ENCODE data around the gene SBNO2.
"Not testable (repeated sequence)": the region's sequence is repeated elsewhere in the genome, so short reads cannot be mapped to it uniquely, and the experiment has no call there.

Gene SBNO2

GRCh38 chr19:1214862-1215731 is 41.0 kb upstream of the SBNO2 start:
- Histone ChIP-seq H3K4me2 (ENCODE audit: low read length) (peak overlapping the region; percentile 71), H3K27me3 (ENCODE audit: control insufficient read depth, insufficient read depth, low read length) (no peaks in the 10 kb centered on the region), H3K4me1 (ENCODE audit: control insufficient read depth, insufficient read depth, low read length) (peaks cover 53% of the 10 kb centered on the region), H3K4me3 (ENCODE audit: low read length) (peak overlapping the region; percentile 34), H3K36me3 (ENCODE audit: insufficient read depth, low read length) (peaks cover 20% of the 10 kb centered on the region), H3K9ac (ENCODE audit: low read depth, low read length) (peak overlapping the region; percentile 85), H3K9me3 (replicated peaks; ENCODE audit: low read length) (no peaks in the 10 kb centered on the region)

GRCh38 chr19:1214299-1214861 is 40.3 kb upstream of the SBNO2 start:
- Histone ChIP-seq H3K4me1 (ENCODE audit: control insufficient read depth, insufficient read depth, low read length) (peaks cover 60% of the 10 kb centered on the region), H3K4me2 (ENCODE audit: low read length) (peak overlapping the region; percentile 71), H3K36me3 (ENCODE audit: insufficient read depth, low read length) (peaks cover 21% of the 10 kb centered on the region), H3K27me3 (ENCODE audit: control insufficient read depth, insufficient read depth, low read length) (no peaks in the 10 kb centered on the region), H3K9me3 (replicated peaks; ENCODE audit: low read length) (no peaks in the 10 kb centered on the region), H3K4me3 (ENCODE audit: low read length) (peak overlapping the region; percentile 34), H3K9ac (ENCODE audit: low read depth, low read length) (peak overlapping the region; percentile 85)

- H3K36me3 ChIP-seq (ENCODE audit: insufficient read depth, low read length) = peaks cover 21% of the 10 kb centered on the region
- no peaks in the 10 kb centered on the region for H3K9me3 ChIP-seq (replicated peaks; ENCODE audit: low read length)
- peak overlapping the region; percentile 85 for H3K9ac ChIP-seq (ENCODE audit: low read depth, low read length)
- peak overlapping the region; percentile 71 for H3K4me2 ChIP-seq (ENCODE audit: low read length)
- peaks cover 67% of the 10 kb centered on the region for H3K4me1 ChIP-seq (ENCODE audit: control insufficient read depth, insufficient read depth, low read length)
- no peaks in the 10 kb centered on the region for H3K27me3 ChIP-seq (ENCODE audit: control insufficient read depth, insufficient read depth, low read length)
- H3K4me3 ChIP-seq (ENCODE audit: low read length) = peak overlapping the region; percentile 34
Observed at GRCh38 chr19:1213391-1214286, 39.6 kb upstream of the SBNO2 start.

- no peaks in the 10 kb centered on the region for H3K27me3 ChIP-seq (ENCODE audit: control insufficient read depth, insufficient read depth, low read length)
- H3K4me2 ChIP-seq (ENCODE audit: low read length) = no peak overlapping the region
- H3K4me3 ChIP-seq (ENCODE audit: low read length) = no peak overlapping the region
- H3K4me1 ChIP-seq (ENCODE audit: control insufficient read depth, insufficient read depth, low read length) = peaks cover 62% of the 10 kb centered on the region
- H3K9me3 ChIP-seq (replicated peaks; ENCODE audit: low read length) = no peaks in the 10 kb centered on the region
- H3K36me3 ChIP-seq (ENCODE audit: insufficient read depth, low read length) = peaks cover 21% of the 10 kb centered on the region
- H3K9ac ChIP-seq (ENCODE audit: low read depth, low read length) = no peak overlapping the region
Observed at GRCh38 chr19:1211494-1212234, 37.6 kb upstream of the SBNO2 start.

DNA sequence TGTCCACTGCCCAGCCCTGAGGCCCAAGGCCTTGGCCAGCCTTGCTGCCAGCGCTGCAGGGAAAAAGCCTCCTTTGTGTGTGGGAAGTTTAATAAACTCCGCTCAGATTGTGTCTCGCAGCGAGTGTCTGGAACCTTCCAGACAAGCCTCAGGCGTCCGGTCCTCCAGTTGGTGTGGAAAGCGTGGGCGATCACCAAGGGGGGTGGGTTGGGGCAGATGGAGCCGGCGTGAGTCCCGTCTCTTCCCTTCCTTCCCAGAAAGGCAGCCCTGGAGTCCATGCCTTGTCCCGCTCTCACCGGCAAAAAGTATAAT is 36.1 kb upstream of the SBNO2 start:
- H3K9ac ChIP-seq (ENCODE audit: low read depth, low read length) = peak overlapping the region; percentile 23

DNA sequence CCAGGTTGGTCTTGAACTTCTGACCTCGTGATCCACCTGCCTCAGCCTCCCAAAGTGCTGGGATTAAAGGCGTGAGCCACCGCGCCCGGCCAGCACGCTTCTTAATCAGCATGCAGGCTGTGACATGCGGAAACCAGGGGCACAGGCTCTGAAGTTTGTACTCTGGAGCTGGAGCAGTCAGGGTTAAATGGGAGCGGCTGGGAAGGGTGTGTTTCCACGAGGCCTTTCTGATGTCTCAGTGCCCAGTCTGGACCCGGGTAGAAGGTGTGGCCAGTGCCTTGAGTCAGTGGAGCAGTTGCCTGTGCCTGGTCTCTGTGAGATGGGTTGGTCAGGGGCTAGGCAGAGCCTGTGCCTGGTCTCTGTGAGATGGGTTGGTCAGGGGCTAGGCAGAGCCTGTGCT is 34.8 kb upstream of the SBNO2 start:
- Histone ChIP-seq H3K4me3 (ENCODE audit: low read length) (peak overlapping the region; percentile 42), H3K4me1 (ENCODE audit: control insufficient read depth, insufficient read depth, low read length) (peaks cover 38% of the 10 kb centered on the region), H3K4me2 (ENCODE audit: low read length) (peak overlapping the region; percentile 68), H3K36me3 (ENCODE audit: insufficient read depth, low read length) (peaks cover 17% of the 10 kb centered on the region)
- not testable (repeated sequence) for H3K9ac ChIP-seq (ENCODE audit: low read depth, low read length); H3K27me3 ChIP-seq (ENCODE audit: control insufficient read depth, insufficient read depth, low read length); H3K9me3 ChIP-seq (replicated peaks; ENCODE audit: low read length)

More for the DNA sequence above, 36.1 kb upstream of the SBNO2 start:
- Histone ChIP-seq H3K4me1 (ENCODE audit: control insufficient read depth, insufficient read depth, low read length) (peaks cover 48% of the 10 kb centered on the region), H3K36me3 (ENCODE audit: insufficient read depth, low read length) (peaks cover 21% of the 10 kb centered on the region), H3K27me3 (ENCODE audit: control insufficient read depth, insufficient read depth, low read length) (no peaks in the 10 kb centered on the region), H3K4me3 (ENCODE audit: low read length) (no peak overlapping the region), H3K9me3 (replicated peaks; ENCODE audit: low read length) (no peaks in the 10 kb centered on the region), H3K4me2 (ENCODE audit: low read length) (peak overlapping the region; percentile 30)

DNA sequence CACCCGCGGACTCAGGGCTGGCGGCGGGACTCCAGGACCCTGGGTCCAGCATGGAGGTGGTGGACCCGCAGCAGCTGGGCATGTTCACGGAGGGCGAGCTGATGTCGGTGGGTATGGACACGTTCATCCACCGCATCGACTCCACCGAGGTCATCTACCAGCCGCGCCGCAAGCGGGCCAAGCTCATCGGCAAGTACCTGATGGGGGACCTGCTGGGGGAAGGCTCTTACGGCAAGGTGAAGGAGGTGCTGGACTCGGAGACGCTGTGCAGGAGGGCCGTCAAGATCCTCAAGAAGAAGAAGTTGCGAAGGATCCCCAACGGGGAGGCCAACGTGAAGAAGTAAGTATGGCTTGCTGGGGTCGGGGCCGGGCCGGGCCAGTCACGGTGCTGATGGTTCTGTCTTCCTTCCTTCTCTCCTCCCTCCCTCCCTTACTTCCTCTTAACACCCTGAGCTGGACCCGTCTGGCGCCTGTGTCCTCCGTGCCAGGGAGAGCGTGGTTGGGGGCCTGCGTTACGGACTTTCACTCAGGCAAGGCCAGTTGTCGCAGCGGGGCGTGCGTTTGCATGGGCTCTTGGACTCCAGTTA is 32.9 kb upstream of the SBNO2 start:
- peak overlapping the region; percentile 79 for H3K4me3 ChIP-seq (ENCODE audit: low read length)
- peak overlapping the region; percentile 79 for H3K9ac ChIP-seq (ENCODE audit: low read depth, low read length)
- no peaks in the 10 kb centered on the region for H3K27me3 ChIP-seq (ENCODE audit: control insufficient read depth, insufficient read depth, low read length)
- no peaks in the 10 kb centered on the region for H3K9me3 ChIP-seq (replicated peaks; ENCODE audit: low read length)
- H3K4me1 ChIP-seq (ENCODE audit: control insufficient read depth, insufficient read depth, low read length) = peaks cover 36% of the 10 kb centered on the region
- peaks cover 10% of the 10 kb centered on the region for H3K36me3 ChIP-seq (ENCODE audit: insufficient read depth, low read length)
- peak overlapping the region; percentile 99 for H3K4me2 ChIP-seq (ENCODE audit: low read length)

DNA sequence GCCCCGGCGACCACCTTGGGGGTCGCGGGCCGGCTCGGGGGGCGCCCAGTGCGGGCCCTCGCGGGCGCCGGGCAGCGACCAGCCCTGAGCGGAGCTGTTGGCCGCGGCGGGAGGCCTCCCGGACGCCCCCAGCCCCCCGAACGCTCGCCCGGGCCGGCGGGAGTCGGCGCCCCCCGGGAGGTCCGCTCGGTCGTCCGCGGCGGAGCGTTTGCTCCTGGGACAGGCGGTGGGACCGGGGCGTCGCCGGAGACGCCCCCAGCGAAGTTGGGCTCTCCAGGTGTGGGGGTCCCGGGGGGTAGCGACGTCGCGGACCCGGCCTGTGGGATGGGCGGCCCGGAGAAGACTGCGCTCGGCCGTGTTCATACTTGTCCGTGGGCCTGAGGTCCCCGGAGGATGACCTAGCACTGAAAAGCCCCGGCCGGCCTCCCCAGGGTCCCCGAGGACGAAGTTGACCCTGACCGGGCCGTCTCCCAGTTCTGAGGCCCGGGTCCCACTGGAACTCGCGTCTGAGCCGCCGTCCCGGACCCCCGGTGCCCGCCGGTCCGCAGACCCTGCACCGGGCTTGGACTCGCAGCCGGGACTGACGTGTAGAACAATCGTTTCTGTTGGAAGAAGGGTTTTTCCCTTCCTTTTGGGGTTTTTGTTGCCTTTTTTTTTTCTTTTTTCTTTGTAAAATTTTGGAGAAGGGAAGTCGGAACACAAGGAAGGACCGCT is 32.2 kb upstream of the SBNO2 start:
- Histone ChIP-seq H3K4me1 (ENCODE audit: control insufficient read depth, insufficient read depth, low read length) (peaks cover 36% of the 10 kb centered on the region), H3K36me3 (ENCODE audit: insufficient read depth, low read length) (peaks cover 10% of the 10 kb centered on the region), H3K4me3 (ENCODE audit: low read length) (peak overlapping the region; percentile 79), H3K9me3 (replicated peaks; ENCODE audit: low read length) (no peaks in the 10 kb centered on the region), H3K27me3 (ENCODE audit: control insufficient read depth, insufficient read depth, low read length) (no peaks in the 10 kb centered on the region), H3K9ac (ENCODE audit: low read depth, low read length) (peak overlapping the region; percentile 79), H3K4me2 (ENCODE audit: low read length) (peak overlapping the region; percentile 99)

GRCh38 chr19:1205114-1206099 is 31.3 kb upstream of the SBNO2 start, which contains the start of gene STK11:
Gene STK11 (plus strand): TSS chr19:1205778. CDS start chr19:1206914, 1,136 bp downstream.
- peak within 1 kb of the TSS; percentile 81 for H3K9ac ChIP-seq (ENCODE audit: low read depth, low read length)
- no peaks in the 10 kb centered on the region for H3K9me3 ChIP-seq (replicated peaks; ENCODE audit: low read length)
- no peaks in the 10 kb centered on the region for H3K27me3 ChIP-seq (ENCODE audit: control insufficient read depth, insufficient read depth, low read length)
- peak within 1 kb of the TSS; percentile 80 for H3K4me3 ChIP-seq (ENCODE audit: low read length)
- peak within 1 kb of the TSS; percentile 99 for H3K4me2 ChIP-seq (ENCODE audit: low read length)
- peaks cover 36% of the 10 kb centered on the region for H3K4me1 ChIP-seq (ENCODE audit: control insufficient read depth, insufficient read depth, low read length)
- H3K36me3 ChIP-seq (ENCODE audit: insufficient read depth, low read length) = peaks cover 8% of the 10 kb centered on the region
